Measurements from ENCODE around the gene PIGT.
"Not testable (repeated sequence)": the region's sequence is repeated elsewhere in the genome, so short reads cannot be mapped to it uniquely, and the experiment has no call there.

PIGT gene

GRCh38 chr20:45467172-45467571, 51.2 kb downstream of the PIGT start:
- DNase-seq, result no peak

- no peak for DNase-seq
These were observed 51.9 kb downstream of the PIGT start for GRCh38 chr20:45467861-45468260.

GRCh38 chr20:45469336-45470261, 53.7 kb downstream of the PIGT start, which contains the start of gene WFDC2:
Gene WFDC2 (plus strand): TSS chr20:45469753. CDS start chr20:45469782, 29 bp downstream.
- DNase-seq, result no peak

- DNase-seq, result no peak
These were observed 54.5 kb downstream of the PIGT start for GRCh38 chr20:45470262-45470931.

GRCh38 chr20:45470937-45471336, 55.0 kb downstream of the PIGT start:
- DNase-seq, result no peak

GRCh38 chr20:45472286-45472685, 56.3 kb downstream of the PIGT start:
- not testable (repeated sequence) for DNase-seq

Data from NCI-H2107 (cell line).